Heart right ventricle (tissue), 16 donors: ENCODE data around the gene ADCY5. TPM values are rescaled to one million over a fixed set of nuclear protein-coding genes. Genes with fewer than 3 reads are reported as not detected.

ENCODE experiments used
- ATAC-seq, 8 donors: fragments of 200-7000 bp; cut with Tn5 transposase; one replicate each; pipeline ENCODE4 v1.9.1; 2020; ENCODE audit warnings: mild to moderate bottlenecking in 8 of 8, moderate library complexity in 8 of 8, moderate number of reproducible peaks in 1 of 8
- DNase-seq, 2 donors: peaks; one replicate each; pipeline ENCODE4 v3.0.0-alpha.2; 2020
- H3K27ac ChIP-seq, 10 donors: fragments of 200-600 bp; sonication (generic) in 2 of 10; one replicate each; pipeline versions ENCODE4 v1.5.0 to v1.8.0; 2020 to 2022; ENCODE audit warnings: mild to moderate bottlenecking in 3 of 10
- H3K27me3 ChIP-seq, 7 donors: fragments of 200-600 bp; one replicate each; pipeline ENCODE4 v1.8.0; 2021 to 2022; ENCODE audit warnings: mild to moderate bottlenecking in 2 of 7
- H3K36me3 ChIP-seq, 9 donors: fragments of 200-600 bp; sonication (generic) in 1 of 9; one replicate each; pipeline versions ENCODE4 v1.5.0 to v1.8.0; 2020 to 2022; ENCODE audit warnings: mild to moderate bottlenecking in 2 of 9
- H3K4me1 ChIP-seq, 9 donors: fragments of 200-600 bp; sonication (generic) in 1 of 9; one replicate each; pipeline versions ENCODE4 v1.5.0 to v1.8.0; 2020 to 2022; ENCODE audit warnings: mild to moderate bottlenecking in 4 of 9
- H3K4me3 ChIP-seq, 10 donors: fragments of 200-600 bp; sonication (generic) in 2 of 10; one replicate each; pipeline versions ENCODE4 v1.5.0 to v1.8.0; 2020 to 2022; ENCODE audit warnings: mild to moderate bottlenecking in 7 of 10, moderate library complexity in 2 of 10
- H3K9me3 ChIP-seq, 11 donors: fragments of 200-600 bp in 10 of 11; sonication (generic) in 2 of 11; one replicate each; pipeline versions ENCODE4 v1.5.0 to v1.8.0; 2013 to 2022; ENCODE audit warnings: mild to moderate bottlenecking in 2 of 11, control low read depth in 1 of 11, moderate library complexity in 1 of 11
- WGBS, 2 donors: extraction: QIAGEN DNeasy Blood & Tissue Kit; methylation state at CpG; one replicate each; pipeline ENCODE4 v1.1.7; 2013; ENCODE audit warnings: inconsistent platforms in 1 of 2; 5-methylcytosine and 5-hydroxymethylcytosine counted together
- intact Hi-C, 10 donors: fragments of 100-400 bp; cut with DNase I; formaldehyde crosslinking; loops; one replicate each; pipeline versions ENCODE4 v1.11.1 to v1.14.2; 2022
- polyA plus RNA-seq, 2 donors: library from polyadenylated mRNA; stranded (reverse); fragments of 200-250 nt; gene quantifications; one replicate each; pipeline ENCODE4 v1.2.3, GENCODE V29; 2013
- total RNA-seq, 10 donors: library from RNA; stranded (reverse); fragmentation: NEBNext Ultra II Directional in 3 of 10; extraction: Animal tissue kit (Norgen Biotek cat#: 25700) in 3 of 10; gene quantifications; one replicate each; pipeline versions ENCODE4 v1.2.1 to v1.2.4, GENCODE V29; 2021 to 2023
- TF ChIP-seq, protein P1 (sequence below), 9 donors: fragments of 200-600 bp; sonication (generic) in 2 of 9; IDR thresholded peaks; one replicate each; pipeline versions ENCODE4 v1.5.0 to v1.8.0; 2021 to 2022; ENCODE audit warnings: antibody characterized with exemption in 9 of 9, mild to moderate bottlenecking in 5 of 9, moderate library complexity in 1 of 9
- donor health status: Arrhythmogenic right ventricular cardiomyopathy.
- donor health status: ischemic (EF 13 %, LVEDD 7.1; RV severe dilation, severe dysfunction).
- donor health status: healthy with polysubstance abuse.
- donor health status: DM: no; HTN: yes; CAD: no.
- donor health status: DM: no; HTN: no; CAD: no.
- donor health status: ischemic (EF 25% LVEDD 6.9; RV normal size, moderate dysfunction).
- donor health status: ischemic (EF 25% LVEDD 5.7; RV mildly dilated, moderate dysfunction).
- donor health status: healthy.
- donor health status: DM: yes; HTN: yes; CAD: no.
- donor health status: Ischemic cardiomyopathy.
- donor health status: ischemic (EF 35%, LVEDD 5.7; RV mildly dilated, moderate dysfunction).
- donor health status: nonischemic (EF 11% LVEDD 7.7; RV severe dilation, severe dysfunction).
- donor health status: DM: yes; HTN: yes; CAD: no.
- donor health status: PGD.
- donor health status: ischemic (EF 29% LVEDD 5.4; RV normal size, mild dysfunction).
- donor health status: nonischemic (EF 23%, LVEDD 6.1; RV moderate dilation, normal function).

ADCY5 gene
- total and polyA plus RNA-seq, 12 donors = 37.2 to 245 (median 198) TPM

DNA sequence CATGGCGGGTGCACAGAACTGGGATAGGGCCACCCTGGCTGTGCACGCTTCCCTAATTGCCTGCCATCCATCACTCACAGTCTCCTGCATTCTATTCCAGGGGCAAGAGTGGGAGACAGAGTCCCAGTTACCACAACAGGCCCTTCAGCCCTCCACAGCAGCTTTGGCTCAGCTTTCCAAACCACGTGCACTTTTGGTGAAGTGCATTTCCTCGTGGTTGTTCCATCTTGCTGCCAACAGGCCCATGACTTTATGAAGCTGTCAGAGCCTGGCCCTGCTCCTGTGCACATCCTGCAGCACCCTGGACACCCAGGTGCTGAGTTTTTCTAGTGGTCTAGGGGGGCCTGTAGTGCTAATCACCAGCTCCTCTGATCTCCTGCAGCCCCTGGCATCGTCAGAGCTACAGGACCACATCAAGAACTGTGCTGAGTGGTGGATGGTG lies 110.2 kb downstream of the ADCY5 start:
- Histone ChIP-seq H3K36me3 (peaks cover 0 to 3% (median 0%) of the 10 kb centered on the region in 9 donors), H3K4me3 (no peak overlapping the region), H3K9me3 (no peaks in the 10 kb centered on the region), H3K4me1 (peaks cover 14 to 98% (median 69%) of the 10 kb centered on the region in 9 donors), H3K27ac (peak overlapping the region in 8 of 10 donors; percentile 34 to 96 (median 70)), H3K27me3 (no peaks in the 10 kb centered on the region)
- WGBS, 2 donors = 30 to 32% methylated on average over 5 of the region's 5 CpGs
- TF ChIP-seq, protein P1, sequence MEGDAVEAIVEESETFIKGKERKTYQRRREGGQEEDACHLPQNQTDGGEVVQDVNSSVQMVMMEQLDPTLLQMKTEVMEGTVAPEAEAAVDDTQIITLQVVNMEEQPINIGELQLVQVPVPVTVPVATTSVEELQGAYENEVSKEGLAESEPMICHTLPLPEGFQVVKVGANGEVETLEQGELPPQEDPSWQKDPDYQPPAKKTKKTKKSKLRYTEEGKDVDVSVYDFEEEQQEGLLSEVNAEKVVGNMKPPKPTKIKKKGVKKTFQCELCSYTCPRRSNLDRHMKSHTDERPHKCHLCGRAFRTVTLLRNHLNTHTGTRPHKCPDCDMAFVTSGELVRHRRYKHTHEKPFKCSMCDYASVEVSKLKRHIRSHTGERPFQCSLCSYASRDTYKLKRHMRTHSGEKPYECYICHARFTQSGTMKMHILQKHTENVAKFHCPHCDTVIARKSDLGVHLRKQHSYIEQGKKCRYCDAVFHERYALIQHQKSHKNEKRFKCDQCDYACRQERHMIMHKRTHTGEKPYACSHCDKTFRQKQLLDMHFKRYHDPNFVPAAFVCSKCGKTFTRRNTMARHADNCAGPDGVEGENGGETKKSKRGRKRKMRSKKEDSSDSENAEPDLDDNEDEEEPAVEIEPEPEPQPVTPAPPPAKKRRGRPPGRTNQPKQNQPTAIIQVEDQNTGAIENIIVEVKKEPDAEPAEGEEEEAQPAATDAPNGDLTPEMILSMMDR (IDR thresholded peaks at IDR 0.05) = no peak
- intact Hi-C loops = loop anchor here in 3 of 10 donors (5.0 kb wide), 2 partner anchors 34 to 49 kb away; no protein-coding TSS in a partner anchor
- DNase-seq (peak; percentile 47 to 71), ATAC-seq (peak; percentile 49 to 84 (median 58))

DNA sequence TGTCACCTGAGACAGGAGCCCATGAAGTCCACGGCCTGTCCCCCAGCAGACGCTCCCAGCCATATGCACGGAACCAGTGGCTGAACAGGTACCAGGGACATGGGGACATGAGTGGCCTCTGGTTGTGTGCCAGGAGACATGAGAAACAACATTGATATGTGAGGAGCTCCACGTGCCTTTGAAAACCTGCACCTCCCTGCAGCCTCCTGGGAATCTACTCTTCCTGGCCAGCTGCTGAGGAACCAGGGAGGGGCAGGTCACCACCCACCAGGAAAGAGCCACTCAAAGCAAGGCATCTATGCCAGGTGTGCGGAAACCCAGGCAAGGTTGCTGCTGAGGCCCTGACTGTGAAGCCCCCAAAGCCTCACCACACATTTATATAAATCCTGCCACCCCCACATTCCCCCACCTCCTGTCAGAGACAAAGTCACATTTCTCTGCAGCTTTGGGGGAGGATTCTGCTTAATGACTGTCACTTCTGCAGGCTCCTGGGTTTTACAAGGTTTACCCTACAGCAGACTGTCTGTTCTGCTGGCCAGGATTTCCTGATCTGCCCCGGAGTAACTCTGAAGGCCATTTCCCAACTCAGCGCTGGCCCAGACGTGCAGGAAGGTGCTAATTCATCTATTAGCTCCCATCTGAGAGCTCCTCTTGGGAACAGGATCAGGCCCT lies 110.8 kb downstream of the ADCY5 start:
- Histone ChIP-seq H3K36me3 (peaks cover 0 to 3% (median 0%) of the 10 kb centered on the region in 9 donors), H3K27ac (peak overlapping the region in 8 of 10 donors; percentile 34 to 96 (median 70)), H3K9me3 (no peaks in the 10 kb centered on the region), H3K4me1 (peaks cover 9 to 98% (median 69%) of the 10 kb centered on the region in 9 donors), H3K4me3 (no peak overlapping the region), H3K27me3 (no peaks in the 10 kb centered on the region)
- intact Hi-C loops = loop anchor here in 3 of 10 donors (5.0 kb wide), 2 partner anchors 34 to 49 kb away; no protein-coding TSS in a partner anchor
- no peak for ATAC-seq
- 43 to 51% methylated on average over 8 of the region's 8 CpGs for WGBS, 2 donors
- DNase-seq = no peak
- TF ChIP-seq, protein P1 (IDR thresholded peaks at IDR 0.05) = no peak

DNA sequence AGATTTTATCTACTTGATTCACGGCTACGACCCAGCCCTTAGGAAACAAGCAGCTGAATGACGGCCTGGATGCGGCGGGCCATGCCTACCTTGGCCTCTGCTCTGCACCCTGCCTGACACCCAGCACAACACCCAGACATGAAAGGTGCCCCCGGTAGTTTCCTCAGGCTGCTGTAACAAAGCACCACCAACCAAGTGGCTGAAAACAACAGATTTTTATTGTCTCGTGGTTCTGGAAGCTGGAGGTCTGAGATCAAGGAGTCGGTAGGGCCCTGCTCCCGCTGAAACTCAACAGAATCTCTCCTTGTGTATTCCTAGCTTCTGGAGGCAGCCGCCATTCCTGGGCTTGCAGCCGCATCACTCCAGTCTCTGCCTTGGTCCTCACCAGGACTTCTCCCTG lies 111.7 kb downstream of the ADCY5 start:
- DNase-seq (no peak), ATAC-seq (no peak)
- TF ChIP-seq, protein P1 (IDR thresholded peaks at IDR 0.05) = no peak
- 94 to 95% methylated on average over 11 of the region's 11 CpGs for WGBS, 2 donors
- intact Hi-C loops = loop anchor here in 3 of 10 donors (5.0 kb wide), 2 partner anchors 35 to 50 kb away; no protein-coding TSS in a partner anchor
- Histone ChIP-seq H3K27me3 (no peaks in the 10 kb centered on the region), H3K9me3 (no peaks in the 10 kb centered on the region), H3K27ac (peak overlapping the region in 6 of 10 donors; percentile 65 to 96 (median 93)), H3K4me1 (peaks cover 4 to 93% (median 65%) of the 10 kb centered on the region in 9 donors), H3K4me3 (no peak overlapping the region), H3K36me3 (peaks cover 0 to 3% (median 0%) of the 10 kb centered on the region in 9 donors)

DNA sequence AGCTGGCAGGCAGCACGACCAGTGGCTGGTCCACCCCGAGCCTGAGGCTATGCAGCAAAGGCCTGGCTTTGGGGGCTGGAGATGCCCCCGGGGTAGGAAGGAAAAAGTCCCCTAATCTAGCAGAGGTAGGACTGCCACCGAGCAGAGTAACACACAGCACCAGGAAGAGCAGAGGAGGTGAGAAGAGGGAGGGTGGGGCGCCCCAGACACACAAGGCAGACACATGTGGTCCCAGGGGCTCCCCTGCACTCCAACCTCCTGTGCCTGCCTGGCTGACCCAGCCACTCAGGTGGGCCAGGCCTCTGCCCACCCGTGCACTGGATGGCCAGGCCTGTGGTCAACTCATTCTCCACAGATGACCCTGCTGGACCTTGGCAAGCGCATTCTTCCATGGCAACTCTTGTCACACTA lies 112.4 kb downstream of the ADCY5 start:
- no peaks in the 10 kb centered on the region for H3K27me3 ChIP-seq
- H3K9me3 ChIP-seq = no peaks in the 10 kb centered on the region
- H3K4me1 ChIP-seq = peaks cover 2 to 93% (median 65%) of the 10 kb centered on the region in 9 donors
- DNase-seq (no peak), ATAC-seq (no peak)
- 70 to 84% methylated on average over 7 of the region's 7 CpGs for WGBS, 2 donors
- TF ChIP-seq, protein P1 (IDR thresholded peaks at IDR 0.05) = no peak
- intact Hi-C loops = loop anchor here in 3 of 10 donors (5.0 kb wide), 2 partner anchors 36 to 51 kb away; no protein-coding TSS in a partner anchor
- peaks cover 0 to 3% (median 0%) of the 10 kb centered on the region in 9 donors for H3K36me3 ChIP-seq
- peak overlapping the region in 7 of 10 donors; percentile 29 to 96 (median 92) for H3K27ac ChIP-seq
- H3K4me3 ChIP-seq = no peak overlapping the region
